GM18498 (cell line): ENCODE results near the gene HOXC11.

Source experiments
- ATAC-seq: cut with Tn5 transposase; IDR thresholded peaks from one replicate; pipeline ENCODE4 v1.9.1; 2021; ENCODE audit warnings: mild to moderate bottlenecking, moderate library complexity; ENCODE audit not compliant: unreplicated experiment

Gene HOXC11

GRCh38 chr12:53972152-53972702, 699 bp upstream of the HOXC11 start:
- no peak for ATAC-seq

- ATAC-seq, result no peak
Observed at GRCh38 chr12:53973236-53974042, 513 bp downstream of the HOXC11 start.

GRCh38 chr12:53974084-53975063, 1.4 kb downstream of the HOXC11 start, which contains the start of gene HOTAIR:
HOTAIR (minus strand) TSS chr12:53974954.
- no peak for ATAC-seq

- ATAC-seq, result no peak
Observed at GRCh38 chr12:53975064-53975471, 2.1 kb downstream of the HOXC11 start.

GRCh38 chr12:53975479-53976152, 2.7 kb downstream of the HOXC11 start:
- ATAC-seq, result no peak

- no peak for ATAC-seq
Observed at GRCh38 chr12:53976172-53976822, 3.4 kb downstream of the HOXC11 start.

GRCh38 chr12:53976823-53977595, 4.1 kb downstream of the HOXC11 start:
- no peak for ATAC-seq

GRCh38 chr12:53977596-53978445, 4.9 kb downstream of the HOXC11 start:
- no peak for ATAC-seq

GRCh38 chr12:53978477-53979356, 5.8 kb downstream of the HOXC11 start:
- ATAC-seq, result no peak

GRCh38 chr12:53980104-53980801, 7.3 kb downstream of the HOXC11 start:
- no peak for ATAC-seq

- ATAC-seq, result no peak
Observed at GRCh38 chr12:53980802-53981496, 8.0 kb downstream of the HOXC11 start.

GRCh38 chr12:53981634-53982565, 9.0 kb downstream of the HOXC11 start:
- no peak for ATAC-seq

GRCh38 chr12:53982648-53983567, 10.0 kb downstream of the HOXC11 start:
- no peak for ATAC-seq

- no peak for ATAC-seq
Observed at GRCh38 chr12:53983568-53983949, 10.6 kb downstream of the HOXC11 start.
